HAP-1 (cell line): Measurements from ENCODE around the gene ANKS3.
"Not testable (repeated sequence)": the region's sequence is repeated elsewhere in the genome, so short reads cannot be mapped to it uniquely, and the experiment has no call there.

Source experiments
- DNase-seq, 2 experiments: peaks; one replicate each; pipeline ENCODE4 v3.0.0-alpha.2; 2016 to 2020; ENCODE audit warnings: low spot score in 2 of 2
- H3K27me3 ChIP-seq: fragments of 250-450 bp; sonication (Bioruptor Pico); 2 replicates; pipeline ENCODE4 v1.5.1; 2020; ENCODE audit warnings: low read depth, mild to moderate bottlenecking, moderate library complexity
- H3K36me3 ChIP-seq: fragments of 250-450 bp; sonication (Bioruptor Pico); replicated peaks from 2 replicates; pipeline ENCODE4 v1.5.1; 2020; ENCODE audit warnings: mild to moderate bottlenecking
- H3K4me1 ChIP-seq: fragments of 250-450 bp; sonication (Bioruptor Pico); 2 replicates; pipeline ENCODE4 v1.5.1; 2020; ENCODE audit warnings: mild to moderate bottlenecking
- H3K4me3 ChIP-seq: fragments of 250-450 bp; sonication (Bioruptor Pico); 2 replicates; pipeline ENCODE4 v1.5.1; 2020; ENCODE audit warnings: mild to moderate bottlenecking, moderate library complexity
- H3K9me3 ChIP-seq: fragments of 250-450 bp; sonication (Bioruptor Pico); 2 replicates; pipeline ENCODE4 v1.5.1; 2020; ENCODE audit warnings: mild to moderate bottlenecking, moderate library complexity
- in situ Hi-C: fragments of 300-500 bp; cut with MboI; formaldehyde crosslinking; loops from 3 replicates; pipeline ENCODE4 v1.14.3; 2020; ENCODE audit warnings: low sequenced_read_pairs, inconsistent platforms, mixed read lengths

Gene ANKS3

DNA sequence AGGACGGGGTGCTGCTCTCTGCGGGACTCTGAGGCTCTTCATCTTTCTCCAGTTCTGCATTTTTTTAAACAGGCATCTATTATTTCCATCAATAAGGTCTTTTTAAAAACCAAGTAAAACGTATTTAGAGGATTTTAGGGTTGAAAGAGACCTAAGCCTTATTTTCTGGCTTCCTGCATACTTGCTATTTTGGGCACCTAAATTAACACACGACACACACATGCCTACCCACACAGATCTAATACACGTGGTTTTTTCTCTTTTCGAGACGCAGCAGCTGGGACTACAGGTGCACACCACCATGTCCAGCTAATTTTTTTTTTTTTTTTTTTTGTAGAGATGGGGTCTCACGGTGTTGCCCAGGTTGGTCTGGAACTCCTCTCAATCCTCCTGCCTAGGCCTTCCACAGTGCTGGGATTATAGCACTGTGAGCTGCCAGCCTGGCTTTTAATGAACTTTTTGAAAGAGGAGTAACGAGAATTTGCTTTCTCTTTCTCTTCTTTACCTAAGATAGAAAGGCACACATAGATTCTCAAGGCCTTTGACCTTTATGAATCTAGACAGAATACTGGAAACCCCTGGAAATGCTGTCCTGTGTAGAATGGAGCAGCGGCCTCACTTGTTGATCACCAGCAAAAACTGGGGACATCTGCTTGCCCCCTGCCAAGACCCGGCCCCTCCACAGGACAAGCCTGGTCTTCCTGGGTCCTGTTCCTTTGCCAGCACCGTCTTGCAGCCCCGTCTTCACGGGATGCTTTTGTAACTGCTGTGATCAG is 14.0 kb upstream of the ANKS3 start:
- Histone ChIP-seq H3K4me1 (no peaks in the 10 kb centered on the region), H3K36me3 (peaks cover 22% of the 10 kb centered on the region), H3K9me3 (no peaks in the 10 kb centered on the region), H3K4me3 (no peak overlapping the region), H3K27me3 (no peaks in the 10 kb centered on the region)
- DNase-seq, result no peak
- in situ Hi-C loops, result no loop called here

DNA sequence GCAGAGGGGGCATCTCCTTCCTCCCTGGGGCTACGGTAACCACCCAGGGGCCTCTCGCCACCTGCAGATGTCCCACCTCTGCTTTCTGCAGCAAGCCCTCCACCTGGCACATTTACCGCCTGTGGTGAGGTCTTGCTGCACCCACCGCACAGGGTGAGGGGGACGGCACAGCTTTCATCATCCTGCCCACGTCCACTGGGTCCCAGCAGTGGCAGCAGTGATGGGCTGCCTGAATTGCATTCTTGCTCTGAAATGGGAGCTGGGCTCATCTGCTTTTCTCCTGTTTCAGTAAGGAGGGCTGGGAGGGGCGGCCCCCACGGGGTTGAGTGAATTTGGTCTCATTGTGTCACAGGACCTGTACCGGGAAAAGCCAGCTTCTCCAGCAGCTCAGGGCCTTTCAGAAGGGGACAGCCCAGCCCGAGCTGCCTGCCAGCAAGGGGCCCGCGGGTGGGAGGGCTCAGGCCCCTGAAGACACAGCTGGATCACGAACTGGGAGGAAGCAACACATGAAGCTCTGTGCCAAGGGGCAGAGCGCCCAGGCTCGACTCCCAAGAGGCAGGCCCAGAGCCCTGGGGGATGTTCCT is 13.0 kb upstream of the ANKS3 start:
- Histone ChIP-seq H3K27me3 (no peaks in the 10 kb centered on the region), H3K4me1 (no peaks in the 10 kb centered on the region), H3K9me3 (no peaks in the 10 kb centered on the region), H3K36me3 (peaks cover 12% of the 10 kb centered on the region), H3K4me3 (no peak overlapping the region)
- in situ Hi-C loops, result no loop called here
- no peak for DNase-seq

- H3K36me3 ChIP-seq, result peaks cover 5% of the 10 kb centered on the region; the same call in 1 of the 2 replicates
- H3K4me1 ChIP-seq, result no peaks in the 10 kb centered on the region
- no peak for DNase-seq
- in situ Hi-C loops, result no loop called here
- no peaks in the 10 kb centered on the region for H3K9me3 ChIP-seq
- no peaks in the 10 kb centered on the region for H3K27me3 ChIP-seq
- H3K4me3 ChIP-seq, result no peak overlapping the region
These were observed 12.1 kb upstream of the ANKS3 start for GRCh38 chr16:4746215-4746614.

GRCh38 chr16:4745274-4745569 is 11.2 kb upstream of the ANKS3 start:
- H3K9me3 ChIP-seq, result no peaks in the 10 kb centered on the region
- no peaks in the 10 kb centered on the region; the same call in 1 of the 2 replicates for H3K36me3 ChIP-seq
- H3K27me3 ChIP-seq, result no peaks in the 10 kb centered on the region
- H3K4me1 ChIP-seq, result no peaks in the 10 kb centered on the region
- peak in 1 of 2 experiments; percentile 36 for DNase-seq
- in situ Hi-C loops, result no loop called here
- H3K4me3 ChIP-seq, result no peak overlapping the region

GRCh38 chr16:4744555-4745273 is 10.6 kb upstream of the ANKS3 start:
- H3K27me3 ChIP-seq, result no peaks in the 10 kb centered on the region
- no peak overlapping the region for H3K4me3 ChIP-seq
- no peak for DNase-seq
- H3K4me1 ChIP-seq, result no peaks in the 10 kb centered on the region
- H3K9me3 ChIP-seq, result no peaks in the 10 kb centered on the region
- in situ Hi-C loops, result no loop called here
- no peaks in the 10 kb centered on the region; the same call in 1 of the 2 replicates for H3K36me3 ChIP-seq

DNA sequence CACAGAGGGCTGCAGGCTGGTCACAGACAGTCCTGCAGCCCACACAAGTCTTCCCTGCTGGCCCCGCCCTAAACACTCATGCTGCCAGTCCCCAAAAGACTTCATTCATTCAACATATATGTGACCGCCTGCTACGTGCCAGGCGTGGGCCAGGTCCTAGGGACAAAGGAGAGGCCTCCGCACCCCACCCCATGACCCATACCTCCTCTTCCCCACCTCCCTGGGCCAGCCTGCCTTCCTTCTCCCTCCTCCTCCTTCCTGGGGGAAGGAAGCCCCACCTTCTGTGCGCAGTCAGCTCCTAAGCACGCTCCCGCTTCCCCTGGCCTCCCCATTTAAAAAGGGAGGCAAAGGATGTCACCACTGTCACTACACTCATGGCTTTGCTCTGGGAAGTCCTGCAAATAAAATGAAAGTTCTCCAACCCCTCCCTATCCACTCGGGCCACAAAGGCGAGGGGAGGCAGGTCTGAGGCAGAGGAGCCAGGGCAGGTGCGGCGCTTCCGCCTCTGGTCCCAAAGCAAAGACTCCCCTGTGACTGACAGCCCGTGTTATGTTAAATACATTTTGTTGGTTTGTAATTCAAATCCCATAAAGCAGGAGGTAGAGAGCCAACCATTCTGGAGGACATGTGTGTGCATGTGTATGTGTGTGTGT is 9.3 kb upstream of the ANKS3 start:
- in situ Hi-C loops, result no loop called here
- DNase-seq, result no peak
- no peaks in the 10 kb centered on the region for H3K9me3 ChIP-seq
- H3K27me3 ChIP-seq, result no peaks in the 10 kb centered on the region
- no peak overlapping the region for H3K4me3 ChIP-seq
- no peaks in the 10 kb centered on the region for H3K4me1 ChIP-seq
- H3K36me3 ChIP-seq, result no peaks in the 10 kb centered on the region; the same call in 1 of the 2 replicates

- H3K36me3 ChIP-seq, DNase-seq, H3K27me3 ChIP-seq, in situ Hi-C loops, H3K9me3 ChIP-seq, H3K4me3 ChIP-seq, H3K4me1 ChIP-seq: not testable (repeated sequence)
These were observed 4.3 kb upstream of the ANKS3 start for GRCh38 chr16:4738370-4738769.

DNA sequence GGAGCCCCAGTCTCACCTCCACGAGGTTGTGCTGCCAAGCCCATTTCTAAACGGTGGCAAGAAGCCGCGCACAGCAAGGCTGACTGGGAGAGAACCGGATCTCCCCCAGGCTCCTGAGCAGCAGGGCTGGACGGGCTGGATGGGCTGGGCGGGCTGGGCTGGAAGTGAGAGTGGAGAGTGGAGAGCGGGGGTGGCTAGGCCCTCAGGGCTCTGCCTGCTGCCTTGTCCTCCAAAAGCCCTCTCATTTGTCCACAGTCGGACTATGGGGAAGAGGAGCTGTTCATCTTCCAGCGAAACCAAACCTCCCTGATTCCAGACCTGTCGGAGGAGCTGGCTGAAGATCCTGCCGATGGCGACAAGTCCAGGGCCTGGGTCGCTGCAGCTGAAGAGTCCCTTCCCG is 3.5 kb upstream of the ANKS3 start:
- Histone ChIP-seq H3K4me3 (no peak overlapping the region), H3K4me1 (peaks cover 3% of the 10 kb centered on the region; the same call in 1 of the 2 replicates), H3K27me3 (no peaks in the 10 kb centered on the region), H3K9me3 (no peaks in the 10 kb centered on the region), H3K36me3 (no peaks in the 10 kb centered on the region)
- in situ Hi-C loops, result no loop called here
- no peak for DNase-seq

- Histone ChIP-seq H3K27me3 (no peaks in the 10 kb centered on the region), H3K4me3 (no peak overlapping the region), H3K36me3 (no peaks in the 10 kb centered on the region; the same call in 1 of the 2 replicates), H3K4me1 (peaks cover 3% of the 10 kb centered on the region; the same call in 1 of the 2 replicates), H3K9me3 (no peaks in the 10 kb centered on the region)
- in situ Hi-C loops, result no loop called here
- DNase-seq, result no peak
These were observed 2.5 kb upstream of the ANKS3 start for GRCh38 chr16:4736546-4736945.

- H3K27me3 ChIP-seq, result no peaks in the 10 kb centered on the region
- H3K4me1 ChIP-seq, result peaks cover 3% of the 10 kb centered on the region; the same call in 1 of the 2 replicates
- H3K4me3 ChIP-seq, result peak overlapping the region; percentile 92
- in situ Hi-C loops, result no loop called here
- H3K9me3 ChIP-seq, result no peaks in the 10 kb centered on the region
- H3K36me3 ChIP-seq, result peaks cover 7% of the 10 kb centered on the region
- peak; percentile 79 to 98 for DNase-seq
These were observed 862 bp upstream of the ANKS3 start for GRCh38 chr16:4734730-4735535.

DNA sequence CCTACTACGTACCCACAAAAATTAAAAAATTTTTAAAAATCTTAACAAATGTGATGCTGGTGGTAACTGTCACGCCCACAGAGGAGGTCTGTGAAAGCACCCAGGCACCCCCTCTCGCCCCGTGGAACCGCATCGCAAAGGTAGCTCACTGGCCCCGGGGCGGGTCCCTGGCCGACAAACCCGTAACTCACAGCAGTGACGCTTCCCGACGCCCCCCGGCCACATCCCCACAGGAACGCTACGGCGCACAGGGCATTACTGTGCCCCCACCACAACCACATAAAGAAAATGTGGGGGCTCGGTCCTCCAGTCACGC is 366 bp downstream of the ANKS3 start:
- DNase-seq, result peak in 1 of 2 experiments; percentile 50
- Histone ChIP-seq H3K4me3 (peak overlapping the region; percentile 92), H3K27me3 (no peaks in the 10 kb centered on the region), H3K9me3 (no peaks in the 10 kb centered on the region), H3K36me3 (peaks cover 9% of the 10 kb centered on the region), H3K4me1 (peaks cover 3% of the 10 kb centered on the region; the same call in 1 of the 2 replicates)
- in situ Hi-C loops, result no loop called here

- Histone ChIP-seq H3K4me1 (peaks cover 3% of the 10 kb centered on the region; the same call in 1 of the 2 replicates), H3K36me3 (peaks cover 9% of the 10 kb centered on the region), H3K4me3 (peak overlapping the region; percentile 92), H3K27me3 (no peaks in the 10 kb centered on the region), H3K9me3 (no peaks in the 10 kb centered on the region)
- no peak for DNase-seq
- in situ Hi-C loops, result no loop called here
These were observed 794 bp downstream of the ANKS3 start for GRCh38 chr16:4733211-4733742.

DNA sequence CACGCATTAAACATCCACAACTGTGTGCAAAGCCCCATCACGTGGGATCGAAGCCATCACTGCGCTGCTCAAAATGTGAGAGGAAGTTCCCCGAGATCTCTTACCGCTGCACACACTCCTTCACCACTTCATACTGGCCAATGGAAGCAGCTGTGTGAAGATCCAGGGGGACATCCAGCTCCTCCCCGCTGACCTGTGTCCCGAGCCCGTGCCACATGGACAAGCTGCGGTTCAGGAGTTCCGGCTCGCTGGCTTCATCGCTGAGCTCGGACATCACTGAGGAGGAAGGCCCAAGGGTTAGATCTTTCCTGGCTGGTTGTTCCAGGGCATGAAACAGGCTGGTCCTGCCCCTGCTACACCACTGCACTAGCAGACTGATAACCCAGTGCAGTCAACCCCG is 4.2 kb downstream of the ANKS3 start:
- in situ Hi-C loops, result no loop called here
- no peak for DNase-seq
- H3K36me3 ChIP-seq, result peaks cover 23% of the 10 kb centered on the region
- H3K27me3 ChIP-seq, result no peaks in the 10 kb centered on the region
- no peaks in the 10 kb centered on the region for H3K9me3 ChIP-seq
- no peak overlapping the region for H3K4me3 ChIP-seq
- peaks cover 3% of the 10 kb centered on the region; the same call in 1 of the 2 replicates for H3K4me1 ChIP-seq
